ENCODE results near the gene FCHSD2. TPM values are rescaled to one million over a fixed set of nuclear protein-coding genes. Genes with fewer than 3 reads are reported as not detected.

The FCHSD2 gene
- total RNA-seq, 1 donor from 2014 or later: 20.4 TPM

GRCh38 chr11:72840780-72841179, 301.3 kb downstream of the FCHSD2 start:
- H3K4me3 Mint-ChIP-seq: no peak overlapping the region
- H3K36me3 Mint-ChIP-seq (ENCODE audit: low read depth): peaks cover 41% of the 10 kb centered on the region
- peaks cover 6% of the 10 kb centered on the region for H3K4me1 Mint-ChIP-seq
- no peak overlapping the region for H3K27ac Mint-ChIP-seq
- no peaks in the 10 kb centered on the region for H3K9me3 Mint-ChIP-seq
- H3K27me3 Mint-ChIP-seq: no peaks in the 10 kb centered on the region
- DNase-seq: no peak
- intact Hi-C loops (cut with micrococcal nuclease): no loop called here

DNA sequence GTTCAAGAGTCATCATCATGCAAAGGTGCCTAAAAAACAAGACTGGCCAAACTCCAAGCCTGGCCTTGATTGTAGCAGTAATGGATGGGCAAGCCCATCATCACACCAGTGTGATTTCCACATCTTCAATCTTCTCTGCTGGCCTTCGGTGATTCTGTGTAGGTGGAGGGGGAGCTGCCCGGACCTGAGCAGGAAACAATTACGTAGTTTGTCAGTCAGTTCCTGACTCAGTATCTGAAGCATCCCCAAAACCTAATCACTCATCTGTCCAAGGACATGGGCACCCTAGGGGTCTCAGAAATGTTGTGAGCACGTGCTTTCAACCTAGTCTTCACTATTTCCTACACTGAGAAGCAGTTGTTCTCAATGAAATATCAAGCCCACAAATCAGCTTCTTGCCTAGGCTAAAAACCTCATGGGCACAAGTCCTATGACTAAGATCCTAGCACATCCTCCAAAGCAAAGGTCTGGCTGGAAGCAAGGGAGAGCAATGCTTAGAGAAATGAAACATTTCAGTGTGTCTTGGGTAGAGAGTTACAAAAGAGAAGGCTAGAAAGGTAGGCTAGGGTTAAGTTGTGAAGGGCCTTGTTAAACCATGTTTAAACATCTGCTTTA, 303.3 kb downstream of the FCHSD2 start:
- H3K4me3 Mint-ChIP-seq: no peak overlapping the region
- no peaks in the 10 kb centered on the region for H3K9me3 Mint-ChIP-seq
- peaks cover 36% of the 10 kb centered on the region for H3K36me3 Mint-ChIP-seq (ENCODE audit: low read depth)
- peaks cover 16% of the 10 kb centered on the region for H3K4me1 Mint-ChIP-seq
- intact Hi-C loops (cut with micrococcal nuclease): no loop called here
- no peaks in the 10 kb centered on the region for H3K27me3 Mint-ChIP-seq
- no peak for DNase-seq
- no peak overlapping the region for H3K27ac Mint-ChIP-seq

GRCh38 chr11:72836111-72836510, 306.0 kb downstream of the FCHSD2 start:
- no peak for DNase-seq
- H3K36me3 Mint-ChIP-seq (ENCODE audit: low read depth): peaks cover 29% of the 10 kb centered on the region
- H3K4me1 Mint-ChIP-seq: peaks cover 20% of the 10 kb centered on the region
- no peaks in the 10 kb centered on the region for H3K27me3 Mint-ChIP-seq
- intact Hi-C loops (cut with micrococcal nuclease): no loop called here
- no peak overlapping the region for H3K4me3 Mint-ChIP-seq
- H3K27ac Mint-ChIP-seq: no peak overlapping the region
- H3K9me3 Mint-ChIP-seq: no peaks in the 10 kb centered on the region

- Mint-ChIP-seq H3K27ac (peak overlapping the region; percentile 25), H3K4me3 (no peak overlapping the region), H3K9me3 (no peaks in the 10 kb centered on the region), H3K36me3 (ENCODE audit: low read depth) (peaks cover 29% of the 10 kb centered on the region), H3K27me3 (no peaks in the 10 kb centered on the region), H3K4me1 (peaks cover 20% of the 10 kb centered on the region)
- DNase-seq: peak; percentile 59
- intact Hi-C loops (cut with micrococcal nuclease): no loop called here
Measured at GRCh38 chr11:72834905-72835304, 307.2 kb downstream of the FCHSD2 start.

DNA sequence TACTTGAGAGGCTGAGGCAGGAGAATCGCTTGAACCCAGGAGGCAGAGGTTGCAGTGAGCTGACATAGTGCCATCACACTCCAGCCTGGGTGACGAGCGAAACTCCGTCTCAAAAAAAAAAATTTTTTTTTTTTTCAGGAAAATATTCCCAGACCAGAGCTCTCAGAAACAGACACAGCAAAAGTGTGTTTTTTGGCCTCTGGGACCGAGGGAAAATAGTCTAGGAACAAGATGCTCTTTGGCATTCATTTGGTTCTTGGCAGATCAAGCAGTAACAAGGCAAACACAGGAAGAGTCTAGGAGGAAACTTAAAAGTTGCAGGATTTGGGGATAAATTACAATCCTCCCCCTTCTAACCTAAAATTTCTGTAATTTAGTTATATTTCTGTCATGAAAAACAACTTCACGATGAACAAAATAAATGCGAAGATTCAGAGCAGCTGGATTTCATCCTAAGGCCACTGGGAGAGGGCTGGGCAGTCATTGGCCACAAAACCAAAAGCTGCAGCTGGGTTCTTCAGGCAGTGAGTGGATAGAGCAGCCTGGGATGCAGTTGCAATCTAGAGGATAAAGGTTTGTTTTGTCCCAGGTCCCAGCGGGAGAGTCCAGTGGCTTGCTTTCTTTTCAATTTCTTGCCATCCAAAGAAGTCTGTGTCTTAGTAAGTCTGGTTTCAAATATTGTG, 308.2 kb downstream of the FCHSD2 start:
- Mint-ChIP-seq H3K36me3 (ENCODE audit: low read depth) (peaks cover 29% of the 10 kb centered on the region), H3K4me1 (peaks cover 19% of the 10 kb centered on the region), H3K27me3 (no peaks in the 10 kb centered on the region), H3K9me3 (no peaks in the 10 kb centered on the region), H3K4me3 (no peak overlapping the region), H3K27ac (no peak overlapping the region)
- intact Hi-C loops (cut with micrococcal nuclease): no loop called here
- no peak for DNase-seq

DNA sequence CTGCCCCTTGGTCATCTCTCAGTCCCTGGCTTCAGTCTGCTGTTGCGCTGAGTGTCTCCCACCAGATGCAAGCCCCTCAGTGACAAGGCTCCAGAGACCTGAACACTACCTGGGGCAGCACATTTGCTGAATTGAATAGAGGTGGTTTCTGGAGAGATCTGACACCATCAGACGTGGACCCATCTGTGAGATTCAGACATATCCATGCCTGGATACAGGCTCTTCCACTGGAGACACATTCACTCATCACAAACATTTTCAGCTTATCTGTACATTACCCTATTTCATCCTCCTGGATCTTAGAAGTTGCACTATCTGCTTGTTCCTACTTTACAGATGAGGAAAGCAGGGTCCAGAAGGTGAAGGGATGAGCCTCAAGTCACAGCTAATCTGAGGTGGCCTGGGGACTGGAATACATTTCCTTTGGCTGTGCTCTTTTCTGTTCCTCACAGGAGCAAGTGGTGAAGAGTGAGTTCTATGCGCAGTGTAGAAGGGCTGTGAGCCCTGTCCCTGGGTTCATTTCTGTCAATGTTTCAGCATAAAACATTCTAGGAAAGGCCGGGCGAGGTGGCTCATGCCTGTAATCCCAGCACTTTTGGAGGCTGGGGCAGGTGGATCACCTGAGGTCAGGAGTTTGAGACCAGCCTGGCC, 308.9 kb downstream of the FCHSD2 start:
- H3K36me3 Mint-ChIP-seq (ENCODE audit: low read depth): peaks cover 30% of the 10 kb centered on the region
- intact Hi-C loops (cut with micrococcal nuclease): no loop called here
- no peak for DNase-seq

GRCh38 chr11:72832301-72833082, 309.6 kb downstream of the FCHSD2 start:
- DNase-seq: no peak
- no peaks in the 10 kb centered on the region for H3K27me3 Mint-ChIP-seq
- no peaks in the 10 kb centered on the region for H3K9me3 Mint-ChIP-seq
- peaks cover 15% of the 10 kb centered on the region for H3K4me1 Mint-ChIP-seq
- no peak overlapping the region for H3K4me3 Mint-ChIP-seq
- H3K36me3 Mint-ChIP-seq (ENCODE audit: low read depth): peaks cover 32% of the 10 kb centered on the region
- intact Hi-C loops (cut with micrococcal nuclease): no loop called here
- peak overlapping the region; percentile 64 for H3K27ac Mint-ChIP-seq

More for the DNA sequence above, 308.9 kb downstream of the FCHSD2 start:
- Mint-ChIP-seq H3K27me3 (no peaks in the 10 kb centered on the region), H3K4me3 (no peak overlapping the region), H3K27ac (peak overlapping the region; percentile 64), H3K4me1 (peaks cover 16% of the 10 kb centered on the region), H3K9me3 (no peaks in the 10 kb centered on the region)

DNA sequence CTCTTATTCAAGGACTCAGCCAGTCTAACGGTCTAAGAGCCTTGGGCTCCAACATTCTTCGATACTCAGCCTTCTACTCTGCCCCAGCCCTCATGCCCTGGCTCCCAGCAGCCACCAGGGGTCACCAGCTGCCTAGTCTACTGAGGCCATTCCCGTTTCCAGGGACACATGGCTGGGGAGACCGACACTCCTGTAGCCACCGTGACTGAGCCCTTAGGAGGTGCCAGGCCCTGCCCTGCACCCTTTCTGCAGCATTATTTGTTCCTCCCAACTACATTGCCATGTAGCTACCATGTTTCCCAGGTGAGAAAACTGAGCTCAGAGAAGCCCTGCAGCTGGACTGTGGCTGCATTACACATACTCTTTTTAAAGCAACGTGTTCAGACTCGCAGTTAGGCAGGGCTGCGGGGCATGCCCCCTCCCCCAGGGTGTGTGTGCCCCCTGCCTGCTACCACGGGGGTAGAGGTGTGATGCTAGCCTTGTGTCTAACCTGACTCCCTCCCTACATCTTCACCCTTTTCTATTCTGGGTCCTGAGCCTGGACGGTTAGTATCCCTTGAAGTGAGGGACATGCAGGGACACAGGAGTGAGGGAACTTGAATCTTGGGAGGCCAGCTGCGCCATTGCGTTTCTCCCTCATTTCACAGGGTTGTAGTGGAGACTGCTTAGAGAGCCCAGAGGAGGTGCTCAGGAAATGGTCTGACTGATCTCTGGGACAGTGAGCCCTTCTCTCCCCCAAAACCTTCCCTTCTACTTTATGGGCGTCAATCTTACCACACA, 310.4 kb downstream of the FCHSD2 start:
- peak overlapping the region; percentile 37 for H3K27ac Mint-ChIP-seq
- no peaks in the 10 kb centered on the region for H3K27me3 Mint-ChIP-seq
- H3K9me3 Mint-ChIP-seq: no peaks in the 10 kb centered on the region
- intact Hi-C loops (cut with micrococcal nuclease): loop anchor here (1.0 to 2.0 kb wide), 2 partner anchors 347 to 411 kb away; no protein-coding TSS in a partner anchor
- H3K4me1 Mint-ChIP-seq: peaks cover 21% of the 10 kb centered on the region
- DNase-seq: peak; percentile 85
- no peak overlapping the region for H3K4me3 Mint-ChIP-seq
- peaks cover 32% of the 10 kb centered on the region for H3K36me3 Mint-ChIP-seq (ENCODE audit: low read depth)

DNA sequence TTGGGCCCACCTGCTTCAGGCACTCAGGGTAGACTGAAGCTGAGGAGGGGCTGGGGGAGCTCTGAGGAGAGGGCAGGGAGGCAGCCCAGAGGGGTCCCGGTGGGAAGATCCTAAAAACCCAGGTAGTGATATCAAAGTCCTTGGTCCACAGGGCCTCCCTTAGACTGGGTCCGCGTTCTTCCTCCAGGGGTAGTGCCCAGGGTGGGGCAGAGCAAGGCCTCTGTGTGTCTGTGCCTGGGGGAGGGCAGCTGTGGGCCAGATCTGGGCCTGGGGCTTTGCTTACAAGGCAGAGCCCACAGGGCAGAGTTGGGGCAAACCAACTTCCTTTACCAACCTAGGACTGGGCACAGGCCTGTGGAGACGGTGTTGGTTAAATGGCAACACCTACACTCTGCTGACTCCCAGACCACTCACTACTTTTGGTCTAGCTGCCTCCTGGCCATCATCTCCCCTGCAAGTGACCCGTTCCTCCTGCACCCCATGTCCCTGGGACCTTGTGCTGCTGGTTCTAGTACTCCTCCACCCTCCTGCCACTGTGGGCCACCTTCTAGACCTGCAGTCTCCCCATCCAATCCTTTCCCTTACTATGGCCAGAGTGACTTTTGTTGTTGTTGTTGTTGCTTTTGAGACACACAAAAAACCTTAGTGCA, 312.1 kb downstream of the FCHSD2 start:
- H3K9me3 Mint-ChIP-seq: no peaks in the 10 kb centered on the region
- peaks cover 17% of the 10 kb centered on the region for H3K4me1 Mint-ChIP-seq
- no peak overlapping the region for H3K4me3 Mint-ChIP-seq
- DNase-seq: no peak
- no peaks in the 10 kb centered on the region for H3K27me3 Mint-ChIP-seq
- H3K27ac Mint-ChIP-seq: no peak overlapping the region
- intact Hi-C loops (cut with micrococcal nuclease): loop anchor here (2.0 kb wide), 1 partner anchor 413 kb away; no protein-coding TSS in a partner anchor
- H3K36me3 Mint-ChIP-seq (ENCODE audit: low read depth): peaks cover 32% of the 10 kb centered on the region

- peaks cover 38% of the 10 kb centered on the region for H3K36me3 Mint-ChIP-seq (ENCODE audit: low read depth)
- intact Hi-C loops (cut with micrococcal nuclease): no loop called here
- no peak for DNase-seq
- H3K9me3 Mint-ChIP-seq: no peaks in the 10 kb centered on the region
- no peak overlapping the region for H3K4me3 Mint-ChIP-seq
- peaks cover 13% of the 10 kb centered on the region for H3K4me1 Mint-ChIP-seq
- no peaks in the 10 kb centered on the region for H3K27me3 Mint-ChIP-seq
- peak overlapping the region; percentile 66 for H3K27ac Mint-ChIP-seq
Measured at GRCh38 chr11:72829178-72829577, 312.9 kb downstream of the FCHSD2 start.

GRCh38 chr11:72828692-72829101, 313.4 kb downstream of the FCHSD2 start:
- H3K4me3 Mint-ChIP-seq: no peak overlapping the region
- no peaks in the 10 kb centered on the region for H3K27me3 Mint-ChIP-seq
- no peaks in the 10 kb centered on the region for H3K9me3 Mint-ChIP-seq
- DNase-seq: no peak
- peaks cover 13% of the 10 kb centered on the region for H3K4me1 Mint-ChIP-seq
- peaks cover 39% of the 10 kb centered on the region for H3K36me3 Mint-ChIP-seq (ENCODE audit: low read depth)
- H3K27ac Mint-ChIP-seq: no peak overlapping the region
- intact Hi-C loops (cut with micrococcal nuclease): no loop called here

DNA sequence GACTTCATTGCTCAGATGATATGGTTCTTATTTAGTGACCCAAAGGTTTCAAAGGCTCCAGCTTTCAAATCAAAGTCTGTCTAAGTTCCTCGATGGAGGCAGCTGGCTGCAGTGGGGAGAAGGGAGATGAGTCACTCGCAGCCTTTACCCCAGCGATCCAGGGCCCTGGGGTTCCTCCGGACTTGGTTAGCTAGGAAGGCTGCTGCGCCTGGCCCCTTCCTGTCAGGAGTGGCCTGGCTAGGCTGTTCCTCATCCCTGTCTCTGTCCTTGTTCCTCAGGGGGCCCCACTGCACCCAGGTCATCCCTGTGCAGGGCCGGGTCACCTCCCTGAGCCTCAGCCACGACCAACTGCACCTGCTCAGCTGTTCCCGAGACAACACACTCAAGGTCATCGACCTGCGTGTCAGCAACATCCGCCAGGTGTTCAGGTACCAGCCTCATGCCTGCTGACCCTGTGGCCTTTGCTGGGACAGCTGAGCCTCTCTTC, 314.0 kb downstream of the FCHSD2 start:
- DNase-seq: no peak
- peaks cover 13% of the 10 kb centered on the region for H3K4me1 Mint-ChIP-seq
- no peaks in the 10 kb centered on the region for H3K27me3 Mint-ChIP-seq
- H3K27ac Mint-ChIP-seq: peak overlapping the region; percentile 66
- H3K36me3 Mint-ChIP-seq (ENCODE audit: low read depth): peaks cover 43% of the 10 kb centered on the region
- H3K4me3 Mint-ChIP-seq: no peak overlapping the region
- no peaks in the 10 kb centered on the region for H3K9me3 Mint-ChIP-seq
- intact Hi-C loops (cut with micrococcal nuclease): no loop called here

Measured in activated CD4-positive, alpha-beta T cell treated with anti-CD3 and anti-CD28 coated beads, Interleukin-2, amount 10 ng/mL, durations not matched to agents 24 days and 14 days (primary cell).